Fibroblast of lung (primary cell): Measurements from ENCODE around the gene HPN. TPM values are rescaled to one million over a fixed set of nuclear protein-coding genes. Genes with fewer than 3 reads are reported as not detected.

Experiments
- DNase-seq, 2 donors: peaks; one replicate each; pipeline versions ENCODE4 v3.0.0 to v3.0.0-alpha.2; 2010; ENCODE audit warnings: low read depth in 2 of 2
- H2AFZ ChIP-seq: 2 replicates; pipeline ENCODE4 v1.5.1; 2012; ENCODE audit warnings: low read length, control low read depth, inconsistent platforms
- H3K27ac ChIP-seq: 2 replicates; pipeline ENCODE4 v1.5.1; 2011; ENCODE audit warnings: low read length, control low read depth; ENCODE audit not compliant: insufficient read depth
- H3K27me3 ChIP-seq: 2 replicates; pipeline ENCODE4 v1.5.1; 2011; ENCODE audit warnings: mild to moderate bottlenecking, low read length; ENCODE audit not compliant: control insufficient read depth, insufficient read depth
- H3K36me3 ChIP-seq: 2 replicates; pipeline ENCODE4 v1.5.1; 2011; ENCODE audit warnings: low read length; ENCODE audit not compliant: control insufficient read depth, insufficient read depth
- H3K4me1 ChIP-seq: 2 replicates; pipeline ENCODE4 v1.5.1; 2011; ENCODE audit warnings: low read length; ENCODE audit not compliant: control insufficient read depth, insufficient read depth; ENCODE audit errors: extremely low read depth
- H3K4me2 ChIP-seq: 2 replicates; pipeline ENCODE4 v1.5.1; 2011; ENCODE audit warnings: low read length, control low read depth; ENCODE audit not compliant: insufficient read depth; ENCODE audit errors: extremely low read depth
- H3K4me3 ChIP-seq, 4 experiments: fragments of 200-600 bp in 1 of 4; sonication (generic) in 1 of 4; replicated peaks in 1 of 4; 2 replicates each; pipeline ENCODE4 v1.5.1; 2011 to 2016; ENCODE audit warnings: low read length in 4 of 4, low read depth in 3 of 4, mild to moderate bottlenecking in 3 of 4, control low read depth in 2 of 4, inconsistent platforms in 1 of 4, mixed read lengths in 1 of 4; ENCODE audit not compliant: insufficient read depth in 1 of 4; ENCODE audit errors: control extremely low read depth in 1 of 4
- H3K79me2 ChIP-seq: 2 replicates; pipeline ENCODE4 v1.5.1; 2012; ENCODE audit warnings: mild to moderate bottlenecking, low read length, inconsistent platforms; ENCODE audit not compliant: control insufficient read depth, insufficient read depth
- H3K9ac ChIP-seq: 2 replicates; pipeline ENCODE4 v1.5.1; 2011; ENCODE audit warnings: mild to moderate bottlenecking, low read length, control low read depth; ENCODE audit not compliant: insufficient read depth
- H3K9me3 ChIP-seq: 2 replicates; pipeline ENCODE4 v1.5.1; 2012; ENCODE audit warnings: low read depth, low read length; ENCODE audit not compliant: control insufficient read depth, insufficient read depth
- H4K20me1 ChIP-seq: 2 replicates; pipeline ENCODE4 v1.5.1; 2011; ENCODE audit warnings: low read length; ENCODE audit not compliant: control insufficient read depth, insufficient read depth; ENCODE audit errors: extremely low read depth
- EZH2 ChIP-seq: IDR thresholded peaks from 2 replicates; pipeline ENCODE4 v1.5.1; 2012; ENCODE audit warnings: low read length, control low read depth, mild to moderate bottlenecking; ENCODE audit errors: missing control alignments
- polyA plus RNA-seq, 2 donors: library from polyadenylated mRNA; depleted of rRNA in 1 of 2; stranded (reverse) in 1 of 2; unstranded in 1 of 2; fragments of >200 nt; gene quantifications; 2 replicates each; pipeline ENCODE4 v1.2.1, GENCODE V29; 2011 to 2012; ENCODE audit warnings: missing spikeins in 1 of 2
- total RNA-seq: library from RNA; depleted of rRNA; stranded (reverse); fragments of >200 nt; gene quantifications from 2 replicates; pipeline ENCODE4 v1.2.1, GENCODE V29; 2014
- TF ChIP-seq, protein P1 (sequence below), 2 donors: IDR thresholded peaks in 1 of 2; conservative IDR thresholded peaks in 1 of 2; 1 replicate in 1 of 2; 2 replicates in 1 of 2; pipeline ENCODE4 v1.5.1; 2011 to 2012; ENCODE audit warnings: low read length in 2 of 2, control low read depth in 1 of 2, inconsistent platforms in 1 of 2, low read depth in 1 of 2, mild to moderate bottlenecking in 1 of 2

Gene HPN
- total and polyA plus RNA-seq, 2 donors (not counting 1 experiment from before 2014, with no cell fraction given), result 0.33 TPM; not detected in 1

- Histone ChIP-seq H3K36me3 (no peaks in the 10 kb centered on the region), H3K79me2 (no peaks in the 10 kb centered on the region), H3K9ac (no peak overlapping the region), H3K4me2 (no peak overlapping the region), H3K4me1 (no peaks in the 10 kb centered on the region), H3K27ac (no peak overlapping the region), H3K9me3 (no peaks in the 10 kb centered on the region), H3K27me3 (peaks cover 4% of the 10 kb centered on the region), H4K20me1 (no peaks in the 10 kb centered on the region), H2AFZ (no peak overlapping the region), H3K4me3 (no peak overlapping the region)
- DNase-seq, result no peak
- TF ChIP-seq, protein P1, sequence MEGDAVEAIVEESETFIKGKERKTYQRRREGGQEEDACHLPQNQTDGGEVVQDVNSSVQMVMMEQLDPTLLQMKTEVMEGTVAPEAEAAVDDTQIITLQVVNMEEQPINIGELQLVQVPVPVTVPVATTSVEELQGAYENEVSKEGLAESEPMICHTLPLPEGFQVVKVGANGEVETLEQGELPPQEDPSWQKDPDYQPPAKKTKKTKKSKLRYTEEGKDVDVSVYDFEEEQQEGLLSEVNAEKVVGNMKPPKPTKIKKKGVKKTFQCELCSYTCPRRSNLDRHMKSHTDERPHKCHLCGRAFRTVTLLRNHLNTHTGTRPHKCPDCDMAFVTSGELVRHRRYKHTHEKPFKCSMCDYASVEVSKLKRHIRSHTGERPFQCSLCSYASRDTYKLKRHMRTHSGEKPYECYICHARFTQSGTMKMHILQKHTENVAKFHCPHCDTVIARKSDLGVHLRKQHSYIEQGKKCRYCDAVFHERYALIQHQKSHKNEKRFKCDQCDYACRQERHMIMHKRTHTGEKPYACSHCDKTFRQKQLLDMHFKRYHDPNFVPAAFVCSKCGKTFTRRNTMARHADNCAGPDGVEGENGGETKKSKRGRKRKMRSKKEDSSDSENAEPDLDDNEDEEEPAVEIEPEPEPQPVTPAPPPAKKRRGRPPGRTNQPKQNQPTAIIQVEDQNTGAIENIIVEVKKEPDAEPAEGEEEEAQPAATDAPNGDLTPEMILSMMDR (conservative IDR thresholded peaks at IDR 0.05 in 1 of 2, IDR thresholded peaks at IDR 0.05 in 1 of 2; ENCODE audit: low read depth in 1 of 2, low read length in 2 of 2), result no peak
- TF ChIP-seq EZH2, result no peak
These were observed 27.6 kb downstream of the HPN start for GRCh38 chr19:35068941-35069634.

GRCh38 chr19:35069696-35070095, 28.2 kb downstream of the HPN start:
- Histone ChIP-seq H3K79me2 (no peaks in the 10 kb centered on the region), H3K9ac (no peak overlapping the region), H2AFZ (no peak overlapping the region), H3K4me2 (no peak overlapping the region), H4K20me1 (no peaks in the 10 kb centered on the region), H3K36me3 (no peaks in the 10 kb centered on the region), H3K4me1 (no peaks in the 10 kb centered on the region), H3K4me3 (no peak overlapping the region), H3K27ac (no peak overlapping the region), H3K27me3 (peaks cover 4% of the 10 kb centered on the region), H3K9me3 (no peaks in the 10 kb centered on the region)
- TF ChIP-seq, protein P1 (conservative IDR thresholded peaks at IDR 0.05 in 1 of 2, IDR thresholded peaks at IDR 0.05 in 1 of 2; ENCODE audit: low read depth in 1 of 2, low read length in 2 of 2), result no peak
- TF ChIP-seq EZH2, result no peak
- DNase-seq, result peak in 1 of 2 donors; percentile 62

- Histone ChIP-seq H3K27ac (no peak overlapping the region), H3K36me3 (no peaks in the 10 kb centered on the region), H3K9ac (no peak overlapping the region), H3K27me3 (peaks cover 4% of the 10 kb centered on the region), H3K79me2 (no peaks in the 10 kb centered on the region), H3K4me2 (no peak overlapping the region), H2AFZ (no peak overlapping the region), H3K9me3 (no peaks in the 10 kb centered on the region), H3K4me3 (no peak overlapping the region), H3K4me1 (no peaks in the 10 kb centered on the region), H4K20me1 (no peaks in the 10 kb centered on the region)
- no peak for DNase-seq
- TF ChIP-seq, protein P1 (conservative IDR thresholded peaks at IDR 0.05 in 1 of 2, IDR thresholded peaks at IDR 0.05 in 1 of 2; ENCODE audit: low read depth in 1 of 2, low read length in 2 of 2), result no peak
- no peak for TF ChIP-seq EZH2
These were observed 28.9 kb downstream of the HPN start for GRCh38 chr19:35070471-35070870.
